GM12873 (cell line): ENCODE data around the gene HEPACAM.

Experiments
- CTCF ChIP-seq: IDR thresholded peaks from 2 replicates; pipeline ENCODE4 v1.5.1; 2012; ENCODE audit warnings: low read depth, mild to moderate bottlenecking, moderate library complexity, low read length, control low read depth; ENCODE audit not compliant: insufficient read depth; ENCODE audit errors: missing control alignments

The HEPACAM gene

DNA sequence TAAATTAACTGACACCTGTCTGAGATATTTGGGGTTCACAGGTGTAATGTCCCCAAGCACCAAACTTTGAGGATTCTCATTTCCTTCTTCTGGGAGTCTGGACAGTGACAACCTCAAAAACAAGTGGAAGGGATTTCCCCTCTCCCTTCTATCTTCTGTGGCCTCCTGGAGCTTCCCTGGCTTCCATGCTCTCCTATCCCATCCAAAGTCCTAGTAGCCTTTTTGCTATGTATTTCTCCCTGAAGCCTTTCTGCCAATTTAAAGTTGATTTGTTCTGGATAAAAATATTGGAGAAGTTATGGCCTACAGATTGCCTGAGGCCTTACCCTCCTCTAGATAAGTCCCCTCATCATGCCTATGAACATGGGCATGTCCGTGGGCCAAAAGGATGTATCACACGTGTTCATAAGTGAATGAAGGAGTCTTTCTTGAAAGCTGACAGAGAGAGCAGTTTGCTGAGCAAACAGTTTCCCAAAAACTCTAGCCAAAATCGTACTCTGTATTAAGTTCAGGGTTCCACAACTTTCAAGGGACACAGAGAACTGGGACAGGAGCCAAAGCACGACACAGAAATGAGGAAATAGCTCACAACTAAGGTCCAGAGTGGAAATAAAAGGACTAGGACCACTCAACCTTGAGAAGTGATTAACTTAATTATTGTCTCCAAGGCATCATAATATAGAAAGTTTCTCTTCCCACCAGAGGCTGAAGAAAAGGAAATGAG, 6.7 kb downstream of the HEPACAM start:
- no peak for TF ChIP-seq CTCF

- TF ChIP-seq CTCF = no peak
These were observed 12.6 kb downstream of the HEPACAM start for GRCh38 chr11:124923296-124923695.

DNA sequence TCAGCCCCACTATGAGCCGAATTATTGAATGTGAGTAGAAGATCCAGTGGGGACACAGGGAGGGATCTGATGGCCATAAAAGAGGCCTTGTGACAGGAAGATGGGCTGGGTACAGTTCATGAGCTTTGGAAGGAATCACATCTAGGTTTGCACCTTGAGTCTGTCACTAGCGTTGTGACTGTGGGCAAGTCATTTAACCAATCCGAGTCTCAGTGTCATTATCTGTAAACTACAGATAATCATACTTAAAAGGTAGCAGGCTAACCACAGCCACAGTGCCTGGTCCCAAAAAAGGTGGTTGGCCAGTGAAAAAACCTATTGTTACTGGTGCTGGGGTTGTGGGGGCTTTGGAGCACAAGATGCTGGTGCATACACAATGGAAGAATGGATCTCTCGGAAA, 13.0 kb downstream of the HEPACAM start:
- no peak for TF ChIP-seq CTCF

GRCh38 chr11:124920870-124921609, 14.8 kb downstream of the HEPACAM start:
- no peak for TF ChIP-seq CTCF

- no peak for TF ChIP-seq CTCF
These were observed 15.5 kb downstream of the HEPACAM start for GRCh38 chr11:124920356-124920755.

- TF ChIP-seq CTCF = no peak
These were observed 15.9 kb downstream of the HEPACAM start for GRCh38 chr11:124919898-124920297.

- no peak for TF ChIP-seq CTCF
These were observed 16.9 kb downstream of the HEPACAM start, which contains the start of gene HEPN1 for GRCh38 chr11:124918950-124919349. Gene HEPN1 (plus strand): TSS chr11:124919250.
